HuH-7 (cell line): ENCODE results near the gene RHOV.

Experiments
- DNase-seq: peaks from one replicate; pipeline ENCODE4 v3.0.0; 2011; ENCODE audit warnings: low spot score

The RHOV gene

DNA sequence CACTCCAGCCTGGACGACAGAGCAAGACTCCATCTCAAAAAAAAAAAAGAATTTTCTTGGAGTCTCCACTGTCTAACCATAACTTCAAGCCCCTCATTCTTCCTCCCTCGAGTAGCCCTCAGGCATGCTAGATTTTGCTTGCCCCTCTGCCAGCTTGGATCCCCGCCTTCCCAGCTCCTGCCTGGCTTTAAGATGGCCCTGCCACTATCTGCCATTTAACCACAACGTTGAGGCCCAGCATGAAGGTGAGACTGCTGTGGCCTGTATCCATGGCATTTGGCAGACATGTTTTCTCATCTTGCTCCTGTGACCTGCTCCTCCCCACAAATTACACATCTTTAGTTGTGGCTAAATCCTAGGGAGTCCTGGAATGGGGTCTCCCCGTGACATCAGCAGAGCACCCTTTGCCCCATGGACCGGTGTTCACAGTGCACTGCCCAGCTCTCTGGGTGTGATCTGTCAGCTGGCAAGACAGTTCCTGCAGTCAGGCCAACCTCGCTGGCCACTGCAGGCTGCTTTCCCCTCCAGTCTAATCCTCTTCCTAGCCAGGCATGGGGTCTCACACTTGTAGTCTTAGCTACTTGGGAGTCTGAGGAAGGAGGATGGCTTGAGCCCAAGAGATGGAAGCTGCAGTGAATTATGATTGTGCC is 30.6 kb upstream of the RHOV start:
- DNase-seq, result no peak

DNA sequence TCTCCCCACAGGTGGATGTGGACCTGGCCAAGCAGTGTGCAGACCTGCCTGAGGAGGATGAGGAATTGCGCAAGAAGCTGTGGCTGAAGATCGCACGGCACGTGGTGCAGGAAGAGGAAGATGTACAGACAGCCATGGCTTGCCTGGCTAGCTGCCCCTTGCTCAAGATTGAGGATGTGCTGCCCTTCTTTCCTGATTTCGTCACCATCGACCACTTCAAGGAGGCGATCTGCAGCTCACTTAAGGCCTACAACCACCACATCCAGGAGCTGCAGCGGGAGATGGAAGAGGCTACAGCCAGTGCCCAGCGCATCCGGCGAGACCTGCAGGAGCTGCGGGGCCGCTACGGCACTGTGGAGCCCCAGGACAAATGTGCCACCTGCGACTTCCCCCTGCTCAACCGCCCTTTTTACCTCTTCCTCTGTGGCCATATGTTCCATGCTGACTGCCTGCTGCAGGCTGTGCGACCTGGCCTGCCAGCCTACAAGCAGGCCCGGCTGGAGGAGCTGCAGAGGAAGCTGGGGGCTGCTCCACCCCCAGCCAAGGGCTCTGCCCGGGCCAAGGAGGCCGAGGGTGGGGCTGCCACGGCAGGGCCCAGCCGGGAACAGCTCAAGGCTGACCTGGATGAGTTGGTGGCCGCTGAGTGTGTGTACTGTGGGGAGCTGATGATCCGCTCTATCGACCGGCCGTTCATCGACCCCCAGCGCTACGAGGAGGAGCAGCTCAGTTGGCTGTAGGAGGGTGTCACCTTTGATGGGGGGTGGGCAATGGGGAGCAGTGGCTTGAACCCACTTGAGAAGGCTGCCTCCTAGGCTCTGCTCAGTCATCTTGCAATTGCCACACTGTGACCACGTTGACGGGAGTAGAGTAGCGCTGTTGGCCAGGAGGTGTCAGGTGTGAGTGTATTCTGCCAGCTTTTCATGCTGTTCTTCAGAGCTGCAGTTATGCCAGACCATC is 28.8 kb upstream of the RHOV start:
- DNase-seq, result no peak

DNA sequence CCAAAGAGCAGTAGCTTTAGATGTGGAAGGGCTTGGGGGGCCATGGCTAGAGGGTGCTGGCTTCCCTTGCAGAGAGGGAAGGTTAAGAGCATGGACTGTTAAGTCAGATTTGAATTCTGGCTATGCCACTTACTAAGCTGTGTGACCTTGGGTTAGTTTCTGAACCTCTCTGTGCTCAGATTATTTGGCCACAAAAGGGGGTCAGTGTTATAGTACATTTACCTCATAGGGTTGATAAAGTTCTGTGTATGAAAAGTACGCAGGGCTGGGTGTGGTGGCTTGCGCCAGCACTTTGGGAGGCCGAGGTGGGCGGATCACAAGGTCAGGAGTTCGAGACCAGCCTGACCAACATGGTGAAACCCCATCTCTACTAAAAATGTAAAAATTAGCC is 27.0 kb upstream of the RHOV start:
- no peak for DNase-seq

DNA sequence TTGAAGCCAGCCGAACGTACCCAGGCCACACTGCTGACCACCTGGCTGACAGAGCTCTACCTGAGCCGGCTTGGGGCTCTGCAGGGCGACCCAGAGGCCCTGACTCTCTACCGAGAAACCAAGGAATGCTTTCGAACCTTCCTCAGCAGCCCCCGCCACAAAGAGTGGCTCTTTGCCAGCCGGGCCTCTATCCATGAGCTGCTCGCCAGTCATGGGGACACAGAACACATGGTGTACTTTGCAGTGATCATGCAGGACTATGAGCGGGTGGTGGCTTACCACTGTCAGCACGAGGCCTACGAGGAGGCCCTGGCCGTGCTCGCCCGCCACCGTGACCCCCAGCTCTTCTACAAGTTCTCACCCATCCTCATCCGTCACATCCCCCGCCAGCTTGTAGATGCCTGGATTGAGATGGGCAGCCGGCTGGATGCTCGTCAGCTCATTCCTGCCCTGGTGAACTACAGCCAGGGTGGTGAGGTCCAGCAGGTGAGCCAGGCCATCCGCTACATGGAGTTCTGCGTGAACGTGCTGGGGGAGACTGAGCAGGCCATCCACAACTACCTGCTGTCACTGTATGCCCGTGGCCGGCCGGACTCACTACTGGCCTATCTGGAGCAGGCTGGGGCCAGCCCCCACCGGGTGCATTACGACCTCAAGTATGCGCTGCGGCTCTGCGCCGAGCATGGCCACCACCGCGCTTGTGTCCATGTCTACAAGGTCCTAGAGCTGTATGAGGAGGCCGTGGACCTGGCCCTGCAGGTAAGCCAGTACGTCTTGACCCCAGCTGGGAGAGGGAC is 26.4 kb upstream of the RHOV start:
- no peak for DNase-seq

DNA sequence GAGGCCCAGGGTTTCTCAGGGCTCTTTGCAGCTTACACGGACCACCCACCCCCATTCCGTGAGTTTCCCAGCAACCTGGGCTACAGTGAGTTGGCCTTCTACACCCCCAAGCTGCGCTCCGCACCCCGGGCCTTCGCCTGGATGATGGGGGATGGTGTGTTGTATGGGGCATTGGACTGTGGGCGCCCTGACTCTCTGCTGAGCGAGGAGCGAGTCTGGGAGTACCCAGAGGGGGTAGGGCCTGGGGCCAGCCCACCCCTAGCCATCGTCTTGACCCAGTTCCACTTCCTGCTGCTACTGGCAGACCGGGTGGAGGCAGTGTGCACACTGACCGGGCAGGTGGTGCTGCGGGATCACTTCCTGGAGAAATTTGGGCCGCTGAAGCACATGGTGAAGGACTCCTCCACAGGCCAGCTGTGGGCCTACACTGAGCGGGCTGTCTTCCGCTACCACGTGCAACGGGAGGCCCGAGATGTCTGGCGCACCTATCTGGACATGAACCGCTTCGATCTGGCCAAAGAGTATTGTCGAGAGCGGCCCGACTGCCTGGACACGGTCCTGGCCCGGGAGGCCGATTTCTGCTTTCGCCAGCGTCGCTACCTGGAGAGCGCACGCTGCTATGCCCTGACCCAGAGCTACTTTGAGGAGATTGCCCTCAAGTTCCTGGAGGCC is 25.6 kb upstream of the RHOV start:
- DNase-seq, result no peak

GRCh38 chr15:40894681-40895448 is 20.8 kb upstream of the RHOV start:
- DNase-seq, result peak; percentile 64

GRCh38 chr15:40893733-40894680 is 20.0 kb upstream of the RHOV start, which contains the start of gene VPS18:
TSS of gene VPS18 (plus strand) at chr15:40894450. CDS start at chr15:40894769, 319 bp downstream.
- DNase-seq, result peak; percentile 81

DNA sequence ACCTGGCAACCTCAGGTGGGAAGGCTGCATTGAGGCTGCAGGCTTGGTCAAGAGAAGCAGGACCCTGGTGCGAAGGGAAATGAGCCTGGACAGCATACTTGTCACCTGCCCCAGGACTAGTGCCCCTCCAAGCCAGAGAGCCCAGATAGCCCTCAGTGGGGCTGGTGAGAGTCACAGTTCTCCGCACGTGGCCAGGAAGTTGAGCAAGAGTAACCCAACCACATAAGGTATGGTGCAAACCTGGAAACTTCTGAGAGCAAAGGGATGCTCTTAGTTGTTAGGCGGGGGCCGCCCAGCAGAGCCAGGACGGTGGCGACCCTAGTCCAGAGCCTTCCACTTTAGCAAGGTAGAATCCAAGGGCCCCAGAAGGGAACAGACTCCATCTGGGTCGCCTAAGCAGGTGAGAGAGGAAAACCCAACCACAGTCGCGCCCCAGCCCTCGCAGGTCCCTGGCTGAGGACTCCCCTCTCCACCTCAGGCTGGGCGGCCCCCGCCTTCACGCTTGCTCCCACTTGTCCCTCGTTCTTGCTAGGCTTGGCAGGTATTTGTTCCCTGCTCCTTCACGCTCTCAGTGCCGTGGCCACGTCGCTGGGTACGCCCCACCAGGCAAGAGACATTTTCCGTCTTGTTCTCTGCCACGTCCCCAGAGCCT is 19.1 kb upstream of the RHOV start:
- DNase-seq, result no peak

- no peak for DNase-seq
Observed at GRCh38 chr15:40892447-40893012, 18.5 kb upstream of the RHOV start.

GRCh38 chr15:40891810-40892446 is 17.9 kb upstream of the RHOV start:
- no peak for DNase-seq

GRCh38 chr15:40891138-40891537 is 17.1 kb upstream of the RHOV start:
- no peak for DNase-seq

GRCh38 chr15:40889112-40889511 is 15.1 kb upstream of the RHOV start:
- no peak for DNase-seq

GRCh38 chr15:40886586-40886985 is 12.6 kb upstream of the RHOV start:
- DNase-seq, result no peak

DNA sequence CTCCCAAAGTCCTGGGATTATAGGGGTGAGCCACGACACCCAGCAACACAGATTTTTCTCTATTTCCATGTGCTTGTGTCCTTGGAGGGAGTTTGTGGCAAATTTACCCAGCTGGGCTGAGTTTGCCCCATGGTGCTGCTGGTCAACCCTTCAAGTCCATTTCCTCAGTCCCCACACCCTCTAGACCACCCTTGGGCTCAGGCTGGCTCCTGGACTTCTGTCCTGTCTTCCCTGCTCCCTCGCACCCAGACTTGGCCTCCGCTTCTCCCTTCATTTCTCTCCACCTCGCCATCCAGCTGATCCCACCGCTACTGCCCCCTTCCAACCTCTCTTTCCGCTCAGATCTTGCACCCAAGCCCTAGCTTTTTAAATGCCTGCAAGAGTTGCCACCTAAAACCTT is 7.3 kb upstream of the RHOV start:
- no peak for DNase-seq

GRCh38 chr15:40879609-40880008 is 5.6 kb upstream of the RHOV start:
- no peak for DNase-seq

DNA sequence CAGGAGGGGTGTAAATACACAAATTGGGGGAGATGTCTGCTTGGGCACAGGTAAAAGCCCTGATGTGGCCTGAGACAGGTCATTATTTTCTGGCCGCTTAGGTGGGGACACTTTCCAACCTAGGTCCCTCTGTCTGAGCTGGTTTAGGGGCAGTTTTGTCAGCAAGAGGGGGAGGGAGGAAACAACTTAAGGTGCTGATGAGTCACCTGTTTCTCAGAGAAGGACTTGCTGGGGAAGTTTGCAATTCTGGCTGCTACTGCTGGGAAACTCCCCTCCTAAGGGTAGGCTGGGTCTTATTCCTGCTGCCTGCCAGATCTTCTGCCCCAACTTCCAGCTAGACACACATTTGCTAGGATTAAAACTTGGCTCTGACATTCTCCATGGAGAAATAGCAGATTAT is 4.8 kb upstream of the RHOV start:
- DNase-seq, result no peak

GRCh38 chr15:40877694-40878093 is 3.7 kb upstream of the RHOV start:
- DNase-seq, result no peak

GRCh38 chr15:40875991-40876730 is 2.1 kb upstream of the RHOV start:
- no peak for DNase-seq
